Left renal cortex interstitium (tissue), 4 donors: ENCODE results near the gene HLA-DOB. TPM values are rescaled to one million over a fixed set of nuclear protein-coding genes. Genes with fewer than 3 reads are reported as not detected.
"Not testable (repeated sequence)": the region's sequence is repeated elsewhere in the genome, so short reads cannot be mapped to it uniquely, and the experiment has no call there.

Experiments
- DNase-seq, 4 donors: peaks; one replicate each; pipeline ENCODE4 v3.0.0-alpha.2; 2013; ENCODE audit warnings: low read depth in 4 of 4, low spot score in 2 of 4, missing footprints in 1 of 4
- polyA plus RNA-seq, 4 donors: library from polyadenylated mRNA; unstranded; fragments of 120-200 nt; gene quantifications; one replicate each; pipeline ENCODE4 v1.2.1, GENCODE V29; 2013; ENCODE audit not compliant: insufficient read length in 4 of 4

HLA-DOB gene
- polyA plus RNA-seq, 4 donors: 0.14 to 0.21 (median 0.17) TPM; not detected in 1

DNA sequence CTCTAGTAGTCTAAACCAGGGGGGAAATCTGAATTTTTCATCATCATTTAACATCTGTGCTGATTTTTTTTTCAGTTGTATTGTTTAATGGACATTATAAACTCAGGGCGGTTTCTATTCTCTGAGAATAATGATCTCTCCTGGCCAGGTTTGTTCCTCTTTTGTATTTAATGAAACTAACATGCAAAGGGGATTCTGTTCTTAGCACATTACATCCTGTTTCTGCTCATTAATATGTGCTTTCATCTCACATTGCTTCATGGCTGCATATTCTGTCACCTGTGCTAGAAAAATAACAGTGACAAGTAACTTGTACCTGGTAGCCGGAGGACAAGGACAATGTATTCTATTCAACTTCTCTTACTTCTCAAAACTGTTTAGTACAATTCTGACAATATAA, 806 bp downstream of the HLA-DOB start:
- no peak for DNase-seq

DNA sequence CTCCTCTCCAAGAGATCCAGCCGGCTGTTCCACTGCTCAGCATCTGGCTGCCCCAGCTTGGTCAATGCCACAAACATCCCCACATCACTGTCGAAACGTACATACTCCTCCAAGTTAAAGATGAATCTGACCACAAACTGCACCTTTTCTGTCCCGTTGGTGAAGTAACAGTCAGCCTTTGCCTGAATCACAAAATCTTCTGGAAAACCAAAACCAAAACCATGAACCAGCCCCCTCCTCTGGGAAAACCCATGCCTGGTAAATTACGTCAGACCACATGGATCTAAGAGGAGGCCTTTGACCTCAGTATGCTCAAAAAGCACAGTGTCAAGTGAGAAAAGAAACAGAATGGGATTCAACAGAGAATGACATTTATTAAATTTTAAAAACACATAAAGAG, 1.7 kb downstream of the HLA-DOB start:
- DNase-seq: no peak

DNA sequence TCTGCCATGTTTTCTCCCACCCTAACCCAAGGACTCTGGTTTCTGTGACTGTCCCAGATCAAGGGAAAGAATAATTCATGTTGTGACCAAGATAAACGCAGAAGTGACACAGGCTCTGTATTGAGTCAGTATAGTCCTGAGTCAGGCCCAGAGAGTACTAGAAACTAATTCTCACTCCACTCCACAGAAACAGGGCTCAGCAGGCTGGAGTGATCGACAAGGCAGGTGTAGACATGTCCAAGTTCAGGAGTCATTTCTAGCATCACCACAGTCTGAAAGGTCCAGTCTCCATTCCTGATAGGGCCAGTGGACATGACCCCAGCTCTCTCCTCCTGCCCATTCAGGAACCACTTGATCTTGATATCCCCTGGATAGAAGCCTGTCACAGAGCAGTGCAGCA, 2.7 kb downstream of the HLA-DOB start:
- no peak for DNase-seq

DNA sequence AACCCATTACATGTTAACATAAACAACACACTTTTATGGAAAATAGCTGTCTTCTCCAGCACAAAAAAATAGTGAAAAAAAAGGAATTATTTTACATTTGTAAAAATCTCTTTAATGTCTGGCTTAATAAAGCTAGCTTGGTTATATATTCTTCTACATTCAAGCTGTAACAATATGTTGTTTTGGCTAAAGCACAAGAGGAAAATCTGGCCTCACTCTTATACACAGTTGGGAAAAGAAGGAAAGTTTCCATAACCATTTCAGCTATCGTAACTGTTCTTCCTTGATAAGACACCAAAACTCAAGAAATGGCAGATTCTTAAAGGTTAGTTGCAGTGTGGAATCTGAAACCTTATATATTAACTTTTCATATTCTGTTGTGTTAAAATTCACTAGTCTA, 7.6 kb downstream of the HLA-DOB start:
- no peak for DNase-seq

DNA sequence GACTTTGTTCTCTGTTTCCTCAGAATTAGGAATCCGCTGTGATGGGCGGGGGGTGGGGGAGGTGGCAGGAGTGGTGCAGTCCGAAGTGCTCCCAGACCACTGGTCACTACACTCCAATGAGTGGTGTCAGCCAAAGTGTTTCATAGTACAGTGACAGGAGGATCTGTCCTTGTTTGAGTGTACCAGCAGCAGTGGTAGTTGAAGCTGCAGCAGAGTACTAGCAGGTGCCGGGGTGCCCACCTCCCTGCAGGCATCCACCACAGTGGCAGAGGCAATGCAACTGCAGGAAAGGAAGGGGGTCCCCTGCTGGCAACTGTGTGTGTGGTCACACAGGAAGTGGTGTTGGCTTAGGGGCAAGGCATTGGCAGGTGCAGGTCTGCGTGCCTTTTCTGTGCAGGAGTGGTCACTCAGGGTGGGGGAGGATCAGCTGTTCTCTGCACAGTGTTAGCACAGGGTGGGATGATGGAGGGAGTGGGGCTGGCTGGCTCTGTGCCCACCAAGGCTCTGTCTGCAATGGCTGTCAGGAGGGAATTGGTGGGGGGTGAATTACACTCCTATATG, 9.7 kb downstream of the HLA-DOB start:
- no peak for DNase-seq

DNA sequence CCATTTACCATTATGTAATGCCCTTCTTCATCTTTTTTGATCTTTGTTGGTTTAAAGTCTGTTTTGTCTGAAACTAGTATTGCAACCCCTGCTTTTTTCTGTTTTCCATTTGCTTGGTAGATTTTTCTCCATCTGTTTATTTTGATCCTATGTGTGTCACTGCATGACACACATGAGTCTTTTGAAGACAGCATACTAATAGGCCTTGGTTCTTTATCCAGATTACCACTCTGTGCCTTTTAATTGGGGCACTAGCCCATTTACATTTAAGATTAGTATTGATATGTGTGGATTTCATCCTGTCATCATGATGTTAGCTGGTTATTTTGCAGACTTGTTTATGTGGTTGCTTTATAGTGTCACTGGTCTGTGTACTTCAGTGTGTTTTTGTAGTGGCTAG, 11.4 kb downstream of the HLA-DOB start:
- not testable (repeated sequence) for DNase-seq

DNA sequence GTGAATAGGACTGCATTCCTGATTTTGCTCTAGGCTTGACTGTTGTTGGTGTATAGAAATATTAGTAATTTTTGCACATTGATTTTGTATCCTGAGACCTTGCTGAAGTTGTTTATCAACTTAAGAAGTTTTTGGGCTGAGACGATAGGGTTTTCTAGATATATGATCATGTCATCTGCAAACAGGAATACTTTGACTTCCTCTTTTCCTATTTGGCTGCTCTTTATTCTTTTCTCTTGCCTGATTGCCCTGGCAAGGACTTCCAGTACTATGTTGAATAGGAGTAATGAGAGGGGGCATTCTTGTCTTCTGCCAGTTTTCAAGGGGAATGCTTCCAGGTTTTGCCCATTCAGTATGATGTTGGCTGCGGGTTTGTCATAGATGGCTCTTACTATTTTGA, 13.4 kb downstream of the HLA-DOB start:
- DNase-seq: no peak

DNA sequence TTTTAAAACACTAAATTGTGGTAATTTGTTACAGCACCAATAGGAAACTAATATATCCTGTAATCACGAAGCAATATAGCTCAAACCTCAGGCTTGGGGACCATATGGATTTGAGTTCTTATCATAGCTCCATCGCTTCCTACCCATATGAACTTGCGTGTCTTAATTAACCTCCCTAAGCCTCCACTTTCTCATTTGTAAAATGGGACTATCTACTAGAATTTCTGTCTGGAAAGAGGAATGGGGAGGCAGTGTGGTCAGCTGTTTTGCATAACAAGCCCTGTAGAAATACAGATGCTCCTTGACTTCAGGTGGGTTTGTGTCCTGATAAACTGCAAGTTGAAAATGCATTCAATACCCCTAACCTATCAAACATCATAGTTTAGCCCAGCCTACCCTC, 17.1 kb downstream of the HLA-DOB start:
- DNase-seq: no peak

DNA sequence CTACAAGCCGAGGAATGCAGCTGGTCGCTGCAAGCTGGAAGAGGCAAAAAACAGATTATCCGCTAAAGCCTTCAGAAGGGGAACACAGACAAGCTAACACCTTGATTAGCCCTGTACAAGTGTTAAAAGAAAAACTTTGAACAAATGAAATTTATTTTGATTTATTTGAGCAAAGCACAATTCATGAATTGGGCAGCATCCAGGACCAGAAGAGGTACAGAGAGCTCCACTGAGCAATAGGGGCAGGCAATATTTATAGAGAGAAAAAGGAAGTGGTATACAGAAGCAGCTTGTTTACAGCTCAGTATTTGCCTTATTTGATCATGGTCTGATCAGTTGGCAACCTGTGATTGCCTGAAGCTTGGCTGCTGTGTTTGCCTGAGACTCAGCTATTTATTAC, 17.6 kb downstream of the HLA-DOB start:
- no peak for DNase-seq

DNA sequence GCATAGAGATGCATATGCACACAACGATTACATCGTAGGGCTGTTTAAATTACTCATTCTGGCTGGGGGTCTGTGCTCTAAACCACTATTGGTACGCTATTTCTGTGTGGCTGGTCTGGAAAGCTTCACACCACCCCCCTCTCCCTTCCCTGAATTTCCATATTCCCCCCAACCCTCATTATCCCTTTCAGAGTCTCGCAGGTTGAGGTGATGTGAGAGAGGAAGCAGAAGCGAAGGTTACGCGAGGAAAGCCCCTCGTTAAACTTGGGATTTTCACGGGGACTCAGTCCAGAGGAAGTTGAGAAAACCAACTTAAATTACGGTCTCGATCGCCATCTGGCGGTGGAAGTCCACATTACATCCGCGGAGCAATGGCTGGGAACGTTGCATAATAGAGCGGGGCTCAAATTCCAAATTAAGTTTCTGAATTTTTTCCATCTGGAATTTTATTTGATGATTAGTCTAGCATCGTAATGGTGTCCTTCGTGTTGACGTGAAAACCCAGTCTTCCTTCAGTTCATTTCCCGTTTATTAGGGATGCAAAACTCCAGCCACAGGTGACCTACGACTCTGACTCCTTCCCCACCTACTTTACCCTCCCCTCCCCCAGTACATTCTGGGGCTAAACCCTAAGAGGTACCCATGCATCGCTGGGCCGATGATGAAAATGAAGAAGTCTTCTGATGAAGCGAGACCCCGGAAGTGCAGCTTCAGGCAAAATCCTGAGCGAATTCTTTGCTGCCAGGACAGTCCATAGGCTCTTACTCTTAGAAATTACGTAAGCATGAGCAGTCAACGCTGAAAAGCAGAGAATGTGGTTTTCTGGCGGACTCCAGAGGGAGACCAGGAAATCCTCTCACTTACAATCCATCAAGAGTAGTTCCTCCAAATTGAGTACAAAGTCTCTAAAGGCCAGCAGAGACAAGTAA, 19.7 kb downstream of the HLA-DOB start:
- DNase-seq: peak; percentile 32 to 69 (median 54)

DNA sequence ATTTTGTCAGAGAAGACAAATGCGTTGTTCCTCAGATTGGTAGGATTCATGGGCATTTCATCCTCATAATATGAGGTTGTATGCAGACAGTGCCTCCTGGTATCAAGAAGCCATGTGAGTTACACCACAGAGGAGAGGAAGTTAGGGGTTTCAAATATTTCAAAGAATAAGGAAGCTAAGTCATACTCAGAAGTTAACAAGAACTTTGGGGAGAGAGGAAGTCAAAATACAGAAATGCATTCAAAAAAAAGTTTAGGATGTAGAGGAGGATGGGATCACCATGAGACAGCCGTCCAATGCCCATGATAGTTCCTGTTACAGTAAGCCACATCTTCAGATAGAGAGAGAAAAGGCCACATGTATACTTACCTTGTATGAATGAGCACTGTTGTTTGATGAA, 22.3 kb downstream of the HLA-DOB start:
- DNase-seq: no peak

DNA sequence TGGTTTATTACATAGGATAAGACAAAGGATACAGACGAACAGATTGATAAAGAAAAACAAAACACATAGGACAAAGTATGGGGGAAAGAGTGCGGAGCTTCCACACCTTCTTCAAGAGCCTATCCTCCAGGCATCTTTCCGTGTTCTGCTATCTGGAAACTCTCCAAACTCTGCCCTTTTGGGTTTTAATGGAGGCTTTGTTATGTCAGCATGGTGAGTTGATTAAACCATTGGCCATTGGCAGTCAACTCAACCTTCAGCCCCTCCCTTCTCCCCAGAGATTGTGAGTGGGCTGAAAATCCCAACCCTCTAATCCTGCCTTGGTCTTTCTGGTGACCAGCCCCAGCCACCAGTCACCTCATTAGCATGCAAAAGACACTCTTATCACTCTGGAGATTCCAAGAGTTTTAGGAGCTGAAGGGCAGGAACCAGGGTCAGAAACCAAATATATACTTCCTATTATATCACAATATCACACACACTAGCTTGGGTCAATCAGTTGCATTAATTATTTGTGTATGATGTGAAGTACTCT, 23.8 kb downstream of the HLA-DOB start:
- no peak for DNase-seq

DNA sequence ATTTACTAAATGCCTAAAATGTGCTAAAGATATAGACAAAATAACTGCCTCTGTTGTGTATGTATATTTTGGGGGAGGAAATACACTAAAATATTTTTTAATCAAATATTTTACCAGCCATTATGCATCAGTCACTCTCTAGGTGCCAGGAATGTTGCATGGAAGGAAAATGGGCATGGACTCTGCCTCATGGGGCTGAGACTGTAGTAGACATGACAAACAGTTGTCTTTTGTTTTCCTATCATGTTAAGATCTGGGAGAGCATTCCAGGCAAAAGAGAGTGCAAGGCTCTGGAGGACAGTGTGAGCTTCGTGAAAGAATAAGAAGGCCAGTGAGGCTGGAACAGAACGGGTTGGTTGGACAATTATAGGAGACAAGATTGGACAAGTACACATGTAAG, 26.5 kb downstream of the HLA-DOB start:
- no peak for DNase-seq

DNA sequence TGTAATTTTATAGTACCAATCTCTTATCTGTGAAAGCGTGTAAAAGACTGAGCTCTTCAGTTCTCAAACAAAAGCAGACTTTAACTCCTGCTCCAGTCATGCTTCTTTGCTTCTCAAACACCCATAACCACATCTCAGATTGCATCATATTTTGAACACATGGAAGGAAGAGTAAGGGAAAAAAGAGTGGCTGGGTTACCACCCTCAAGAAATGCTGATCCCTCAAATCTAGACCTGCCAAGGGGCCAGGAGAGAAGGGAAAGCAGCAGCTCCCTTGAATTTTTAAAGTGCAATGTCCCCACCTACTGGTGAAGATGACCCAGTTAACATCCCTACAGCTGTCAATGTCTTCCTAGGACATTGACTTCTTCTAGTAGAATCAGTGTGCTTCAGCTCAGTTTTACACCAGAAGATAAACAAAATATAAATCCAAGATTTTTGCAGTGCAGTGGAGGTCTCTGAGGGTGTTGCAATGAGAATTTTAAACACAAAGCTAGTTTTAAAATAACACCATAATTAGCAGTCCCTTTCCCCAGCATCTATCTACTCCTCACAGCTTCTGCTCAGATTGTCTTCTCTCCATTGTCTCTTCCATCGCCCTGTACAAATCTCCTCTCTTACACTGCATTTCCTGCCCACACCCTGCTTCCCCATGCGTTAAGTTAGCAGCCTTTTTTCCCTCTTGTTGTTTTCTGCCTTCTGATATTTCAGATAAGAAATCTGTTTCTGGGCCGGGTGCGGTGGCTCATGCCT, 30.8 kb downstream of the HLA-DOB start:
- DNase-seq: peak; percentile 27 to 55 (median 38)

DNA sequence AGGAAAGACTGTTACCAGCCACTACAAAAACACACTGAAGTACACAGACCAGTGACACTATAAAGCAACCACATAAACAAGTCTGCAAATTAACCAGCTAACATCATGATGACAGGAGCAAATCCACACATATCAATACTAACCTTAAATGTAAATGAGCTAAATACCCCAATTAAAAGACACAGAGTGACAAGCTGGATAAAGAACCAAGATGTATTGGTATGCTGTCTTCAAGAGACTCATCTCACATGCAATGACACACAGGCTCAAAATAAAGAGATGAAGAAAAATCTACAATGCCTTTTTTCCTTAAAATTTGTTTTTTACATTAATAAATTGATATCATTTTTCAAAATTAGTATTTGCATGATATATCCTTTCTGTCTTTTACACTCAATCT, 33.9 kb downstream of the HLA-DOB start:
- DNase-seq: not testable (repeated sequence)

DNA sequence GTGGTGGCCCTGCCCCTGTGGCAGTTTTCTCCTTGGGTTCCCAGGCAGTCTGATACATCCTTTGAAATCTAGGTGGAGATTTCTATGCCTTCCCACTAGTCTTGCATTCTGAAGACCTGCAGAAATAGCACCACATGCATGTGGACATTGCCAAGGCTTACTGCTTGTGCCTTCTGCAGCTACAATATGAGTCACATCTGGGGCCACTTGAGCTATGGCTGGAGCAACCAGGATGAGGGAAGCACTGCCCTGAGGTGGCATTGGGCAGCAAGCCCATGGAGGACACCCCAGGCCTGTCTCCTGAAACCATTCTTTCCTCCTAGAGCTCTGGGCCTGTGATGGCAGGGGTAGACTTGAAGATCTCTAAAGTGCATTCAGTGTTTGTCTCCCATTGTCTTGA, 37.8 kb downstream of the HLA-DOB start:
- DNase-seq: no peak

DNA sequence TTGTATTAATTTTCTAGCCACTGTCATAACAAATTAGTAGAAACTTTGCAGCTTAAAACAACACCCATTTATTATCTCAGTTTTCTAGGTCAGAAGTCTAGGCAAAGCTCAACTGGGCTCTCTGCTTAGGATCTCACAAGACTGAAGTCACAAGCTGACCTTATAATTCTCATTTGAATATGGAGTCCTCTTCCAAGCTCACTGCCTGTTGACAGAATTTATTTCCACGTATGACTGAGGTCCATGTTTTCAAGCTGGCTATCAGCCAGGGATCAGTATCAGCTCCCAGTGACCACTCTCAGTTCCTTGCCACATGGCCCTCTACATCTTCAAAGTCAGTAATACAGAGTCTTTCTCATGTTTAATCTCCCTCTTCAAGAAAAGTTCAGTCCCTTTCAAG, 41.7 kb downstream of the HLA-DOB start:
- DNase-seq: no peak

DNA sequence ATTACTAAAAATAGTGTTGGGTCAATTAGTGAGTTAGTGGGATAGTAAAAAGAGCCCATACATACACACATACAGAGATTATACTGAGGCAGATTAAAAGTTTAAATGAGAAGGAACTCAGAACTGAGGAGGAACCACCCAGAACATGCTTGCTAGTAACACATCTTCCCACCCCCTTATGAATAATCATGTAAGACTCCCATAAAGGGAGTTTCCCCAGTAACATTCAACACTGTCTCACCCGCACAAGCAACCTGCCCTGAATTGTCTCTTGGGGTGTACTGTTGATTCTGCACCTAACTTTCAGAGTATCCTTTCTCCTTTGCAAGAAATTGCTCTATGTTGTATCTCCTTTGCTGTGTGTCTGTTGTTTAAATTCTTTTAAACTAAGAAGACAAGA, 42.4 kb downstream of the HLA-DOB start:
- no peak for DNase-seq

DNA sequence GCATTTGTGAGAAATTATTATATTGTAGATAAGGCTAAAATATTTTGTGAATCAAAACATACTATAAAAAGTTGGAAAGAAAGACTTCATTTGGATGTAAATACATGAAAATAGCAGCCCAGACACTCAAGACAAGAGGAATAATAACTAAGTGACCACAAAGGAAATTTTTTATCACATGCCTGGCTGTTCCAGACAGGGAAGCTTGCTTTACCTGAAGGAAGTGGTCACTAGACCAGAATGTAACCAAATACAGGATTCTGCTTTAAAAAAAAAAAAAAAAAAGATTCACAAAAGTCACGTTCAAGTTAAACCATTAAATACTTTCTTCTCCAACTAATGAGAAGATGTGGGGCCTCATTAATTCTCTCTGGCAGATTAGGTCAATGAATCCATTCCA, 44.1 kb downstream of the HLA-DOB start:
- no peak for DNase-seq

DNA sequence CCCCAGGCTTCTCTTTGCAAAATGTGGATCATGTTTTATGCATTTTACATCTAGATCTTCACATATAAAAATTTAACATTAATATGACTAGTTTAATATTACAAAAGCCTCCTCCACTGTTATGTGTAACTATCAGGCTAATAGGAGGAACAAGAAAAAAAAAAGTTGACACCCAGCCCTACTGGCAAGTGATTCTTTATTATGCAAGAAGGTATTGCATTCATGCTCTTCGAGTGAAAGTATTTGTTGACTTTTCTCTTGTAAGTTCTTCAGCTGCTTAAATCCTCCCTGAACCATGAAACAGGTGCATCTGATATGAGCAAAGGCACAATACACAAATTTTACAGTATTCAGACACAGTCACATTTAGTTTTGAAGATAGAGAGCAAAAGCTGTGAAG, 52.8 kb downstream of the HLA-DOB start:
- DNase-seq: no peak

DNA sequence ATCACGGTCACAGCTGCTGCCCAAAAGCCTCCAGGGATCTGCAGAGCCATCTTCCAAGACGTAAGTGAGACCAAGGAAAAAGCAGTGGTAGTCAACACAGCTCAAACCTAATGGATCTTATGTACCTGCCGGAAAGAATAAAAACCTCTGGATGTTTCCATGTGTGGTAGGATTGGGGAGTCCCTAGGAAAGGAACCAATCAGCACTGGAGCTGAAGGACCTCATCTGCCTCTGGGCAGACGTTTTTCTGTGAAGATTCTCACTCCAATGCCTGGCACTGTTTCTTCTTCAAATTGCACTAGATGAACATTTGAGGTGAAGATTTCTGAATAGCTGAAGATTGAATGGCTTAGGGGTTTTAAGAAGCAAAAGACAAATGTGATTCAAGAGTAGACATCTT, 53.4 kb downstream of the HLA-DOB start, which contains the start of gene HLA-DQB2:
TSS of gene HLA-DQB2 (minus strand) at position 112 of the 400 bp plus-strand sequence. CDS start at position 50, 62 bp downstream.
- DNase-seq: no peak
